Cardiac muscle cell (in vitro differentiated cells and primary cell): ENCODE measurements around the gene REEP1. TPM values are rescaled to one million over a fixed set of nuclear protein-coding genes. Genes with fewer than 3 reads are reported as not detected.

Experiments
- DNase-seq, 2 donors: peaks; one replicate each; pipeline versions ENCODE4 v3.0.0 to v3.0.0-alpha.2; 2010 to 2017; ENCODE audit warnings: low read depth in 1 of 2, low spot score in 1 of 2
- H3K27ac ChIP-seq: fragments of 200-600 bp; sonication (generic); 2 replicates; pipeline ENCODE4 v1.5.1; 2016
- H3K27me3 ChIP-seq: fragments of 200-600 bp; sonication (generic); 2 replicates; pipeline ENCODE4 v1.6.0; 2016; ENCODE audit warnings: control low read depth
- H3K36me3 ChIP-seq: fragments of 200-600 bp; sonication (generic); 2 replicates; pipeline ENCODE4 v1.5.1; 2016; ENCODE audit warnings: control low read depth
- H3K4me1 ChIP-seq: fragments of 200-600 bp; sonication (generic); 2 replicates; pipeline ENCODE4 v1.8.1; 2017; ENCODE audit warnings: low read depth, mild to moderate bottlenecking, mixed run types
- H3K4me3 ChIP-seq: fragments of 200-600 bp; sonication (generic); 2 replicates; pipeline ENCODE4 v1.5.1; 2016; ENCODE audit warnings: mild to moderate bottlenecking
- H3K9me3 ChIP-seq: fragments of 200-600 bp; sonication (generic); 2 replicates; pipeline ENCODE4 v1.5.1; 2017; ENCODE audit warnings: low read depth, mild to moderate bottlenecking, control low read depth
- CTCF ChIP-seq: IDR thresholded peaks from 2 replicates; pipeline ENCODE4 v1.5.1; 2012; ENCODE audit warnings: low read depth, mild to moderate bottlenecking, low read length
- polyA plus RNA-seq: library from polyadenylated mRNA; unstranded; fragments of >200 nt; fragmentation: Nextera tagmentation; extraction: Ambion mirVana; gene quantifications from 2 replicates; pipeline ENCODE4 v1.2.1, GENCODE V29; 2016
- total RNA-seq: library from RNA; depleted of rRNA; stranded (reverse); fragments of >200 nt; gene quantifications from 2 replicates; pipeline ENCODE4 v1.2.3, GENCODE V29; 2016

The REEP1 gene
- total RNA-seq (14.6 and 22.7 TPM in 2 replicates), polyA plus RNA-seq (19.3 and 20.4 TPM in 2 replicates)

- TF ChIP-seq CTCF = no peak
- no peaks in the 10 kb centered on the region for H3K36me3 ChIP-seq
- H3K27ac ChIP-seq = peak within 1 kb of the TSS; percentile 91
- H3K9me3 ChIP-seq = no peaks in the 10 kb centered on the region
- peak; percentile 10 to 88 for DNase-seq
- peaks cover 6% of the 10 kb centered on the region for H3K4me1 ChIP-seq
- peak within 1 kb of the TSS; percentile 76 for H3K4me3 ChIP-seq
- H3K27me3 ChIP-seq = peaks cover 43% of the 10 kb centered on the region
Observed at GRCh38 chr2:86337244-86337835, at the start of gene REEP1. Gene REEP1 (minus strand): TSS chr2:86337626. CDS start chr2:86337510, 116 bp downstream.

GRCh38 chr2:86383844-86384243, 46.4 kb upstream of the REEP1 start:
- Histone ChIP-seq H3K4me1 (peaks cover 8% of the 10 kb centered on the region), H3K9me3 (no peaks in the 10 kb centered on the region), H3K27me3 (no peaks in the 10 kb centered on the region), H3K4me3 (no peak overlapping the region), H3K27ac (no peak overlapping the region), H3K36me3 (no peaks in the 10 kb centered on the region)
- peak in 1 of 2 donors; percentile 86 for DNase-seq
- no peak for TF ChIP-seq CTCF

GRCh38 chr2:86382698-86383097, 45.3 kb upstream of the REEP1 start:
- H3K36me3 ChIP-seq = no peaks in the 10 kb centered on the region
- H3K27ac ChIP-seq = no peak overlapping the region
- no peak for DNase-seq
- no peaks in the 10 kb centered on the region for H3K27me3 ChIP-seq
- TF ChIP-seq CTCF = no peak
- H3K4me1 ChIP-seq = peaks cover 8% of the 10 kb centered on the region
- H3K4me3 ChIP-seq = no peak overlapping the region
- H3K9me3 ChIP-seq = no peaks in the 10 kb centered on the region

GRCh38 chr2:86382108-86382507, 44.7 kb upstream of the REEP1 start:
- Histone ChIP-seq H3K36me3 (no peaks in the 10 kb centered on the region), H3K9me3 (no peaks in the 10 kb centered on the region), H3K27me3 (no peaks in the 10 kb centered on the region), H3K4me1 (peaks cover 8% of the 10 kb centered on the region), H3K4me3 (no peak overlapping the region), H3K27ac (no peak overlapping the region)
- no peak for TF ChIP-seq CTCF
- DNase-seq = no peak

GRCh38 chr2:86378469-86378868, 41.0 kb upstream of the REEP1 start:
- Histone ChIP-seq H3K9me3 (no peaks in the 10 kb centered on the region), H3K36me3 (no peaks in the 10 kb centered on the region), H3K4me1 (peaks cover 10% of the 10 kb centered on the region), H3K27ac (no peak overlapping the region), H3K27me3 (no peaks in the 10 kb centered on the region), H3K4me3 (no peak overlapping the region)
- DNase-seq = no peak
- no peak for TF ChIP-seq CTCF

GRCh38 chr2:86375623-86376022, 38.2 kb upstream of the REEP1 start:
- TF ChIP-seq CTCF = no peak
- Histone ChIP-seq H3K36me3 (no peaks in the 10 kb centered on the region), H3K4me3 (no peak overlapping the region), H3K4me1 (peaks cover 3% of the 10 kb centered on the region), H3K27ac (no peak overlapping the region), H3K27me3 (no peaks in the 10 kb centered on the region), H3K9me3 (no peaks in the 10 kb centered on the region)
- DNase-seq = no peak
